HL-60/S4 treated with retinoic acid at 250 ng/mL for 4 days and 3 days (cell line): Measurements from ENCODE around the gene TSC1.

Source experiments
- in situ Hi-C: fragments of 300-500 bp; cut with MboI; formaldehyde crosslinking; loops from 2 replicates; pipeline ENCODE4 v1.7.0; 2022; ENCODE audit warnings: low sequenced_read_pairs

TSC1 gene

DNA sequence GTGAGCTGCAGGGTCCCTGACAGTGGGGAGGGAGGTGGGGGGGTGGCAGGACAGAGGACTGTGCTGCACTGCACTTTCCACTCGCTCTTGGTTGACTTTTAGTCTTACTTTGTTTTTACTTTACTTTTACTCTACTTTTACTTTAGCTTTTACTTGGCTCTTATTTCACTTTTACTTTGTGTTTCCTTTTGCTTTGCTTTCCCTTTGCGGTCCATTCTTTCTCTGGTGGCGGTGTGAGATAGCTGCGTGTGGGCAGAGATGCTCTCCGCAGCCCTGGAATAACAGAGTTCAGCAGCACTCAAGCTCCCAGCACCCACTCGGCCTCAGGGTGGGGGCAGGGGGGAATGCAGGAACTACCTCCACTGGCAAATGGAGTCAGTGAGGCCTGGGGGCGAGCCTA lies 71.0 kb downstream of the TSC1 start:
- in situ Hi-C loops, result no loop called here

GRCh38 chr9:132869266-132869665 lies 75.2 kb downstream of the TSC1 start:
- in situ Hi-C loops, result no loop called here

DNA sequence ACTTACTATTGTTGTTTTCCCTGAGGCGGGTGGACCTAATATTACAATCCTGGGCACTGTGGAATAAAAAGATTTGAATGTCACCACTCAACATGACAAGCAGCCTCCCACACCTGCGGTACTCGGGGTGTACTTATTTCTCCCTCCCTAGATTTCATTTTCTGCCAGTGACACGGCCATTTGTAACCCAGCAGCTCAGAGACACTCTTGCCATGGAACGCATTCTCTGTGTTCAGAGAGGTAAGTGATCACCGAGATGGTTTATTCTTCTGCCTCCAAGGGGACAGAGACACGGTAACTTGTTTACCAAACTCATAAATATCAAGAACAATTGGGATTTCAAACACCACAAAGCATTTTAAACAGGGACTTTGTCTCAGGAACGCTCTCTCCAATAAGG lies 77.5 kb downstream of the TSC1 start:
- in situ Hi-C loops, result no loop called here

DNA sequence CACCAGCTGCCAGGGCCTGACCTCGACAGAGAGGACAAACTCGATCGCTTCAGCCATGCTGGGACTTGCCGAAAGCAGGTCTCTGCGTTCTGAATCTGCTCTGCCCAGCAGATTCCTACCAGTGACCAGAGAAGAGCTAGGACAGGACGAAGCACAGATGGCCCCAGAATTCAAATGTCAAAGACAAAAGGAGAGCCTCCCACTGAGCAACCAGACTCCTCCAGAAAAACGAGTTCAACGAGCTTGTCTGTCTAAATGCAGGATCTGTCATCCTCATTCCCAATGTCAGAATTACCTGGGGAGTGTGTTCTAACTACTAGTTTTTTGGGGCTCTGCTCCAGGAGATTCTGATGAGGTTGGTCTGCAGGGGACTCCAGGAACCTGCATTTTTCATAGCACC lies 79.7 kb downstream of the TSC1 start:
- in situ Hi-C loops, result no loop called here

GRCh38 chr9:132864277-132864676 lies 80.1 kb downstream of the TSC1 start:
- in situ Hi-C loops, result no loop called here

DNA sequence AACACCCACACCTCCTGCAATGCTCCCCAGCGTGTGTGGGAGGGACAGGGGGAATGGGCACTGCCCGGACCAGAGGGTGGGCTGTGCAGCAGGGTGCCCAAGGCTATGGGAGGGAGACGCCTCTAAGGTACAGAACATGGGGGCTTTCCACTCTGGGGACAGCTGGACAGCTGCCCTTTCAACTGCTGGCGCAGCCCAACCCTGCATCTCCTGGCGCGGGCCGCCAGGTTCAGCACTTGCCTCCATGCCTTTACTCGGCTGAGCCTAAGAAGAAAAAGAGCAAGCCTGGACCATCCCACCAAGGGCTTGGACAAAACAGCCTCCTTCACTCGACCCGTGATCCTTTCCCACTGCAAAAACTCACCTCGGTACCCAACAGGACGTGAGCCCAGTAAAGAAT lies 81.3 kb downstream of the TSC1 start:
- in situ Hi-C loops, result no loop called here

GRCh38 chr9:132862533-132862932 lies 81.9 kb downstream of the TSC1 start:
- in situ Hi-C loops, result no loop called here

DNA sequence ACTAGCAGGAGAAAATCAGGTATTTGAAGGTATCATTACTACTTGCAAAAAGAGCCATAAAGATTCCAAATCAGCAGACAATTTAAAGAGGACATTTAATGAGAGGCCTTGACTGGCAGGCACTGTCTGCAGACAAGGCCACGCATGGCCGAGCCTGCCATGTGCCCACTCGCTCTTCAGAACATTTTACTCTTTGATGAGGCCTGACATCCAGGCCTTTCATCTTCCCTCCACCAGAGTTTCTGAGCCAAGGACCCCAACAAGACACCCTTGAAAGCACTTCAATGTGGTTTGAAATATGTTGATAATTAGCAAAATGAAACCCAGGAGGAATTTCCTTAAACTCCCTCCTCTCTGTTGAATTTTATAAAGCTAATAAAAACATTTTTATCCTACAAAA lies 82.8 kb downstream of the TSC1 start:
- in situ Hi-C loops, result no loop called here

DNA sequence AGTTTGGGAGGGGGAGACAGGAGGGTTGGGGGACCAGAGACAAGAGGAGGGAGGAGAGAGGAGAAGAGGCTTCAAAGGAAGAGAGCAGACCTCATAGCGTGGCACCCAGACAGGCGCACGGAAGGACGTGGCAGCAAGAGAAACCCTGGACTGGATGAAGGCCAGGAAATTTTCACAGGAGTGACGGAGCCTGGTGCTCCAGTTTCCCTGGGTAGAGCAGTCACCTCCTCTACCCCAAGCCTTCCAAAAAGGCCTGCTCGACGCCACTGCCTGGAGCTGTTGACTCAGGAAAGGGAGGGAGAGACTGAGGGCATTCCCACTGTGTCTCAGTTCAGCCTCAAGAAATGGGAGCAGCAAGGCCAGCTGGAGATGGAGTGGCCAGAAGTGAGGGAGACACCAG lies 85.7 kb downstream of the TSC1 start:
- in situ Hi-C loops, result no loop called here

- in situ Hi-C loops, result no loop called here
Measured at GRCh38 chr9:132857616-132858342, 86.6 kb downstream of the TSC1 start.

DNA sequence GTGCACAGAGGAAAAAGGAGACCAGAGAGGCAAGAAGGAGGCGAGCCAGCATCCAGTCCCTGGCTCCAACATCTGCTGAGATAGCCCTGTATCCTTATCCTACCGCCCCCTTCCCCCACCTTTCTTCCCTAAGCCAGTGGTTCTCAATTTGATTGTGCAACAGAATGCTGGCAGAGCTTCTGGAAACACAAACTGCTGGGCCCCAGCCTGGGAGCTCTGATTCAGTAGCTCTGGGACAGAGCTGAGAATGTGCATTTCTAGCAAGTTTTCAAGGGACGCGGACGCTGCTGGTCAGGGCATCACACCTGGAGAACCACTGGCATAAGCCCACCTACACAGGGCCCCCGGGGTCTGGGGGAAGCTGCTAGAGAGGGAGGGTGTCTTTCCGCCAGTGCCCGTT lies 87.4 kb downstream of the TSC1 start:
- in situ Hi-C loops, result no loop called here

- in situ Hi-C loops, result no loop called here
Measured at GRCh38 chr9:132855904-132856303, 88.5 kb downstream of the TSC1 start.

DNA sequence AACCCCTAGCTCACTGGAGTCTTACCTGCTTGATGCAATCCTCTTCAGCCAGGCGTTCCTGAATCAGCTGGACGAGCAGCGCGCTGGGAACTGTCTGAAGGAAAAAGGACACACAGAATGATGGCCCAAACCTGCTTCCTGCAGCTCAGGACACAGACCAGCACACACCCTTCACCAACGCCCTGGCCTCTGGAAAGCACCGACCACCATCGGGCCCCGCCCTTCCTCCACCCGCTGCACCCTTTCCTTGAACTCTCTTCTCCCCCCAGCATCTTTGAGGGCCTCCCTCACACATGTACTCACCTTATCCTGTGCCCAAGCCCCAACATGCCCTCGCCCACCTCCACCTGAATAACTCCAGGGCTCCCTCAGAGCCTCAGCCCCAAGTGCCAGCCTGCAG lies 89.6 kb downstream of the TSC1 start:
- in situ Hi-C loops, result no loop called here

DNA sequence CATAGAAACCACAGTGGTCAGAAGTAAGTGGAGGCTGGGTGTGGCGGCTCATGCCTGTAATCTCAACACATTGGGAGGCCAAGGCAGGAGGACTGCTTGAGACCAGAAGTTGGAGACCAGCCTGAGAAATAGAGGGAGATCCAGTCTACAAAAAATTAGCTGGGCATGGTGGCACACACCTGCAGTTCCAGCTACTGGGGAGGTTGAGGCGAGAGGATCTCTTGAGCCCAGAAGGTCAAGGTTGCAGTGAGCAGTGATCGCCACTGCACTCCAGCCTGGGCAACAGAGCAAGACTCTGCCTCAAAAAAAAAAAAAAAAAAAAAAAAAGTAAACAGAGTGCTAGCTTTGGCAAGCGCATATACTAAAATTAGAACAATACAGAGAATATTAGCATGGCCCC lies 90.9 kb downstream of the TSC1 start:
- in situ Hi-C loops, result no loop called here

DNA sequence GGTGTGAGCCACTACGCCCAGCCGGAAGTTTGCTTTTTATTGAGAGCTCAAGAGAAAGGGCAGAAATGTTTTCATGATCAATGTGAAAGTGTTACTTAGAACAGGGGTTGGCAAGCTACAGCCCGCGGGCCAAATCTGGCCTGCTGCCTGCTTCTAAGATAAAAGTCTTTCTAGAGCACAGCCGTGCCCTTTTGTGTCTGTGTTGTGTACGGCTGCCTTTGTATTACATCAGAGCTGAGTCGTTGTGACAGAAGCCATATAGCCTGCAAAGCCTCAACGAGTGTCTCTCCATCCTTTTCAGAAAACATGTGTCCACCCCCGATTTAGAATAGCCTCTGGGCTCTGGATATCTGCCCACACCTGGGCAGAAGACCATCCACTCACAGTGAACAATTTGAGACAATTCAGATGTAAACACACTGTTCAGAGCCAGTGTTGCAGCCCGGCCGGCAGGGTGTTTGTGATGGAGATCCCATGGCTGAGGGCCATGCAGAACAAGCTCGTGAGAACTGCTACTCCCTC lies 95.2 kb downstream of the TSC1 start:
- in situ Hi-C loops, result no loop called here

DNA sequence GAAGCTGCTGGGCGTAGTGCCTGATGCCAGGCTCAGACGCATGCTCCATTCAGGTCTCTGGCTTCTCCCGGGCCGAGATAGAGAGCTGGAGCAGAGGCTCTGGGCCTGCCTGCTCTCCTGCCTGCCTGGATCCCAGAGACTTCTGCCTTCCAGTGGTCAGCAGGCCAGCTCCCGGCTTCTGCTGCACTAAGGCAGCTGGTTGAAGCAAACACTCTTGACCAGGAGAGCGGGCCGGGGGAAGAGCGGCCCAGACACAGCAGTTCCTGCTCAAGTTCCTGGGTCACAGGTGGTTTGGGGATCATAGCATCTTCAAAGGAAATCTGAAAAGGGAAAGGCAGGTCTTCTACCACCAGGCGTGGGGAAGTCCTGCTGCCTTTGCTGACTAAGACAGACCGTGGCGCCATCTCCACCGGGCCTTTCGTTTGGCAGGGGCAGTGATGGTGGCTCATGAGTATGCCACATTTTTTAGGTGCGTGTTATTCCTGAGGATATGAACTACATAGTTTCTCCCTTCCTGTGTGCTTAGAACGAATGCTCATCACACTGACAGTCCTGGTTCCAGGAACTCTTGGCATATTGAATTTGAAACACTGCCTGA lies 97.4 kb downstream of the TSC1 start:
- in situ Hi-C loops, result no loop called here

DNA sequence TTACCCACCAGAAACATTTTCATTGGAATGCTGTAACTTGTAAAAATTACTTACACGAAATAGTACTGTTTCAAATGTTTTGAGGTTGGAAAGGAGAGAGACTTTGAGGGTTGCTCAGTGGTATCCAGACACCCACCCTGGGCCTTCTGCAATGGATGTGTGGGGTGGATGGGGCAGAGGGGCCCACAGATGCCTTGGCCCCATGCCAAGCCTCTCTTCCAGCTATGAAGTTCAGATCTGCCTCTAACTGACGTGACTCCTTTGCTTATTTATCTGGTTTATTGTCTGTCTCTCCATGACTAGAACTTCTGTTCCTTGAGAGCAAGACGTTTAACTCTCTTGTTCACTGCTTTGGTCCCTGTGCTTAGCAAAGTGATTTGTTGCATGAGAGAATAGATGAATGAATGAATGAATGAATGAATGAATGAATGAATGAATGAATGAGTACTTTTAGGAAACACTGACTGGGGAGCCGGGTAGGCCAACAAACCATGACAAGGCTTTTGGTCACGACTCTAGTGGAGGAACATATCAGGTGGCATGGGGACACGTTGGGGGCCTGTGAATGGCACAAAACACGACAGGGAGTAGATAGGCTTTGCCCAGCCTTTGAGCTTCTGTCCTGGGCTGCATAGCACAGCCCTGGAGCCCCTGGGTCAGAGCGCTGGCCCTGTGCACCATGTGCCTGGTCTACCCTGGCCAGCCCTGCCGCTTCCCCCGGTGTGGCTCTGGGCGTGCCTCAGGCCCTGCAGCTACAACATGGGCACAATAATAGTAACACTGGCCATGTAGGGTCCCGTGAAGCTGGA lies 98.1 kb downstream of the TSC1 start:
- in situ Hi-C loops, result no loop called here

GRCh38 chr9:132842124-132843044 lies 102.0 kb downstream of the TSC1 start:
- in situ Hi-C loops, result no loop called here
